Glutamatergic neuron (in vitro differentiated cells): ENCODE data around the gene BAG3. TPM values are rescaled to one million over a fixed set of nuclear protein-coding genes. Genes with fewer than 3 reads are reported as not detected.

ENCODE experiments used
- DNase-seq: peaks from one replicate; pipeline ENCODE4 v3.0.0; 2022
- H3K27ac Mint-ChIP-seq: one replicate; pipeline ENCODE4 v1.8.0; 2020; ENCODE audit warnings: mild to moderate bottlenecking, mixed read lengths, inconsistent platforms; ENCODE audit not compliant: unreplicated experiment
- H3K27me3 Mint-ChIP-seq: one replicate; pipeline ENCODE4 v1.8.0; 2020; ENCODE audit warnings: mild to moderate bottlenecking, moderate library complexity, mixed read lengths, inconsistent platforms; ENCODE audit not compliant: unreplicated experiment
- H3K36me3 Mint-ChIP-seq: one replicate; pipeline ENCODE4 v1.8.0; 2020; ENCODE audit warnings: mild to moderate bottlenecking, mixed read lengths, inconsistent platforms; ENCODE audit not compliant: unreplicated experiment
- H3K4me1 Mint-ChIP-seq: one replicate; pipeline ENCODE4 v1.8.0; 2020; ENCODE audit warnings: mild to moderate bottlenecking, low read depth, mixed read lengths, inconsistent platforms; ENCODE audit not compliant: unreplicated experiment
- H3K4me3 Mint-ChIP-seq: one replicate; pipeline ENCODE4 v1.8.0; 2020; ENCODE audit warnings: mild to moderate bottlenecking, mixed read lengths, inconsistent platforms; ENCODE audit not compliant: unreplicated experiment
- H3K9me3 Mint-ChIP-seq: one replicate; pipeline ENCODE4 v1.8.0; 2020; ENCODE audit warnings: mild to moderate bottlenecking, moderate library complexity, mixed read lengths, inconsistent platforms; ENCODE audit not compliant: unreplicated experiment
- total RNA-seq: library from RNA; stranded (reverse); fragmentation: NEBNext Ultra II Directional; extraction: Animal tissue kit (Norgen Biotek cat#: 25700); gene quantifications from one replicate; pipeline ENCODE4 v1.2.1, GENCODE V29; 2021; ENCODE audit not compliant: unreplicated experiment
- TF ChIP-seq, protein P1 (sequence below): fragments of 200-600 bp; sonication (generic); IDR thresholded peaks from one replicate; pipeline ENCODE4 v1.5.0; 2021; ENCODE audit not compliant: partially characterized antibody, unreplicated experiment

BAG3 gene
- total RNA-seq, 1 donor from 2014 or later = 15.7 TPM

DNA sequence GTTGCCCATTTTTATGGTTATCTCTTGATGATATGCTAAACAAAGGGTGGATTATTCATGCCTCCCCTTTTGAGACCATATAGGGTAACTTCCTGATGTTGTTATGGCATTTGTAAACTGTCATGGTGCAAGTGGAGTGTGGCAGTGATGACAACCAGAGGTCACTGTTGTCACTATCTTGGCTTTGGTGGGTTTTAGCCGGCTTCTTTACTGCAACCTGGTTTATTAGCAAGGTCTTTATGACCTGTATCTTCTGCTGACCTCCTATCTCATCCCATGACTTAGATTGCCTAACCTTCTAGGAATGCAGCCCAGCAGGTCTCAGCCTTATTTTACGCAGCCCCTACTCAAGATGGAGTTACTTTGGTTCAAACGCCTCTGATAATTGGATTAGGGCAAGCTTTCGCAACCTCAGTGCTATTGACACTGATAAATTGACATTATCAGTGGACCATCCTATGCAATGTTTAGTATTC, 36.9 kb downstream of the BAG3 start:
- Mint-ChIP-seq H3K4me1 (peaks cover 33% of the 10 kb centered on the region), H3K36me3 (no peaks in the 10 kb centered on the region), H3K27ac (no peak overlapping the region), H3K4me3 (no peak overlapping the region), H3K9me3 (peaks cover 11% of the 10 kb centered on the region), H3K27me3 (peaks cover 6% of the 10 kb centered on the region)
- DNase-seq = no peak
- TF ChIP-seq, protein P1, sequence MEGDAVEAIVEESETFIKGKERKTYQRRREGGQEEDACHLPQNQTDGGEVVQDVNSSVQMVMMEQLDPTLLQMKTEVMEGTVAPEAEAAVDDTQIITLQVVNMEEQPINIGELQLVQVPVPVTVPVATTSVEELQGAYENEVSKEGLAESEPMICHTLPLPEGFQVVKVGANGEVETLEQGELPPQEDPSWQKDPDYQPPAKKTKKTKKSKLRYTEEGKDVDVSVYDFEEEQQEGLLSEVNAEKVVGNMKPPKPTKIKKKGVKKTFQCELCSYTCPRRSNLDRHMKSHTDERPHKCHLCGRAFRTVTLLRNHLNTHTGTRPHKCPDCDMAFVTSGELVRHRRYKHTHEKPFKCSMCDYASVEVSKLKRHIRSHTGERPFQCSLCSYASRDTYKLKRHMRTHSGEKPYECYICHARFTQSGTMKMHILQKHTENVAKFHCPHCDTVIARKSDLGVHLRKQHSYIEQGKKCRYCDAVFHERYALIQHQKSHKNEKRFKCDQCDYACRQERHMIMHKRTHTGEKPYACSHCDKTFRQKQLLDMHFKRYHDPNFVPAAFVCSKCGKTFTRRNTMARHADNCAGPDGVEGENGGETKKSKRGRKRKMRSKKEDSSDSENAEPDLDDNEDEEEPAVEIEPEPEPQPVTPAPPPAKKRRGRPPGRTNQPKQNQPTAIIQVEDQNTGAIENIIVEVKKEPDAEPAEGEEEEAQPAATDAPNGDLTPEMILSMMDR = no peak

DNA sequence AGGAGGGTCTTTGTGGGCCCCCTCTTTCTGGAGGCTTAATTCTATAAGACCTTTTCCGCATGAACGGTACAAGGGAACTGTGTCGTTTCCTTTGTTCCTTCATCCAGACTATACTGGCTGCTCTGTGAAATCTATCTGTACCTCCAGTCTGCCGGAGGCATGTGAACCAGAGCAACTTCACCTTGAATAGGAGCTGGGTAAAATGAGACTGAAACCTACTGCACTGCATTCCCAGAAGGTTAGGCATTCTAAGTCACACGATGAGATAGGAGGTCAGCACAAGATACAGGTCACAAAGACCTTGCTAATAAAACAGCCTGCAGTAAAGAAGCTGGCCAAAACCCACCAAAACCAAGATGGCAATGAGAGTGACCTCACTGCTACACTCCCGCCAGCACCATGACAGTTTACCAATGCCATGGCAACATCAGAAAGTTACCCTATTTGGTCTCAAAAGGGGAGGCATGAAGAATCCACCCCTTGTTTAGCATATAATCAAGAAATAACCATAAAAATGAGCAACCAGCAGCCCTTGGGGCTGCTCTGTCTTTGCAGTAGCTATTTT, 37.9 kb downstream of the BAG3 start:
- no peak overlapping the region for H3K4me3 Mint-ChIP-seq

DNA sequence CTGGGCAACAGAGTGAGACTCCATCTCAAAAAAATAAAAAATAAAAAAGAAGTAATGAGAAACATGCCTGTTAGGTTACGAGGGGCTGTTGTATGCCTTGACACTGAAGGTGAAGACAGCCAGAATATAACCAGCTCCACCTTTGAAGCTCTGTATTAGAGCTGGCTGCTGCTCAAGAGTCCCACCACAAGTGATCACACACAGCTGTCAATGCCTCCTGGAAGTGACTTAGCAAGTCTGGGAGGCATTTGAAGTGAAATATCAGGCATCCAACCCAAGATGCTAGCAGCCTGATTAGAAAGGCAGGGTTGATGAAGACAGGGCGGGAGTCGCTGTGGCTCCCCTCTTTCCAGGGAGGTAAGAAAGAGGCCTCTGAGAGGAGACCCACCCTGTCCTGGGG, 40.5 kb downstream of the BAG3 start:
- DNase-seq = no peak
- TF ChIP-seq, protein P1 = no peak
- H3K27ac Mint-ChIP-seq = no peak overlapping the region
- H3K4me1 Mint-ChIP-seq = peaks cover 35% of the 10 kb centered on the region
- H3K27me3 Mint-ChIP-seq = peaks cover 10% of the 10 kb centered on the region
- H3K36me3 Mint-ChIP-seq = peaks cover 18% of the 10 kb centered on the region
- H3K4me3 Mint-ChIP-seq = no peak overlapping the region
- peaks cover 15% of the 10 kb centered on the region for H3K9me3 Mint-ChIP-seq

More for the DNA sequence above, 37.9 kb downstream of the BAG3 start:
- Mint-ChIP-seq H3K4me1 (peaks cover 39% of the 10 kb centered on the region), H3K27ac (peak overlapping the region; percentile 3), H3K9me3 (peaks cover 11% of the 10 kb centered on the region), H3K36me3 (peaks cover 5% of the 10 kb centered on the region), H3K27me3 (peaks cover 7% of the 10 kb centered on the region)
- TF ChIP-seq, protein P1 = no peak
- no peak for DNase-seq

DNA sequence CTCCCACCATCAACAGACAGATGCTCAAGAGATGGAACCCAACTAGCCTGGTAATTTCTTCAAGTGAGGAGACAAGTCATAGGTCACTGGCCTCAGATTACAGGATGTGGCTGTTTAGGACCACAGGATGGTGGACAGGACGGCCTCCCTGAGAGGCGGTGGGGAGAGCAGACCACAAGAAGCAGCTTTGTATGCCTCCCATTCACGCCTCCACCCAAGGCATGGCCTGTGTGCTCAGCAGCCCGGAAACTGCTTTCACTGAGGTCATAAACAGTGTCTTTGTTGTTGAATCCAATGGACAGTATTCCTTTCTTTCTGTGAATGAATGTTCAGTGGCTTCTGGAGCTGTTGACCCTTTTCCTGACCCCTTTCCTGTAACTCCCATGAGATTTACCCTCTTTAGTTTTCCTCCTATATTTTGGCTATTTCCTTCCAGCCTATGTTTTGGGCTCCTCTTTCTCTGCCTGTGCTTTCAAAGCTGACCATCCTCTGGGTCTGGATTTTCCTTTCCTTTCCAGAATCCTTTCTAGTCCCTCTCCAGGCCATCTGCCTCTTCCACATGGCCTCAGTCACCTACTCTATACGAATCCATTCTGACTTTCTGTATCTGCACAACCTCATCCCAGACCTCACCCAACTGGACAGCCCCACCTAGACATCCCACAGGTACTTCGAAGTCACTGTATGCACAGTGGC, 42.2 kb downstream of the BAG3 start:
- H3K4me3 Mint-ChIP-seq = no peak overlapping the region
- peaks cover 20% of the 10 kb centered on the region for H3K4me1 Mint-ChIP-seq
- H3K9me3 Mint-ChIP-seq = peaks cover 14% of the 10 kb centered on the region
- H3K36me3 Mint-ChIP-seq = peaks cover 19% of the 10 kb centered on the region
- TF ChIP-seq, protein P1 = no peak
- DNase-seq = no peak
- no peak overlapping the region for H3K27ac Mint-ChIP-seq
- peaks cover 10% of the 10 kb centered on the region for H3K27me3 Mint-ChIP-seq

DNA sequence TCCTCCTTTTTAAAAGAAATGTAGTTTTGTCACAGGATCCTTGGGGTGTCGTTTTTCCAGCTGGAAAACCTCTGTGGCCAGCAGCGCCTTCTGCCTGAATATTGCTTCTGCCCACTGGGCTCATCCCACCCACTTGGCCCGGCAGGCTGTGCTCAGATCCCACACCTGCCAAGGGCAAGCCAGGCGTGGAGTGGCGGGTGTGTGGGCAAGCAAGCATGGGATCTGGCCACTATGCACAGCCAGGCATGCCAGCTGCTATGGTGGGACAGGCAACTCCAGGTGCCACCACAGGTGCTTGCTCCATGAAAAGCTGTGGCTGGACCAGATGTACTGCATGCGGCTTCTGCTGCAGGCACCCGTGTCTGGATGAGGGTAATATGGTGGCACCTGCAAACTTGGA, 43.4 kb downstream of the BAG3 start:
- H3K9me3 Mint-ChIP-seq = peaks cover 10% of the 10 kb centered on the region
- no peak for DNase-seq
- no peak overlapping the region for H3K27ac Mint-ChIP-seq
- no peak overlapping the region for H3K4me3 Mint-ChIP-seq
- peaks cover 8% of the 10 kb centered on the region for H3K27me3 Mint-ChIP-seq
- H3K36me3 Mint-ChIP-seq = peaks cover 19% of the 10 kb centered on the region
- H3K4me1 Mint-ChIP-seq = peaks cover 14% of the 10 kb centered on the region
- TF ChIP-seq, protein P1 = no peak
